GM20000 (cell line): ENCODE results near the gene VSIG1.

ENCODE experiments used
- DNase-seq: peaks from one replicate; pipeline ENCODE4 v3.0.0; 2012; ENCODE audit warnings: low spot score
- CTCF ChIP-seq: IDR thresholded peaks from 2 replicates; pipeline ENCODE4 v1.5.1; 2012; ENCODE audit warnings: mild to moderate bottlenecking, control low read depth; ENCODE audit errors: extremely low read depth, missing control alignments

VSIG1 gene

DNA sequence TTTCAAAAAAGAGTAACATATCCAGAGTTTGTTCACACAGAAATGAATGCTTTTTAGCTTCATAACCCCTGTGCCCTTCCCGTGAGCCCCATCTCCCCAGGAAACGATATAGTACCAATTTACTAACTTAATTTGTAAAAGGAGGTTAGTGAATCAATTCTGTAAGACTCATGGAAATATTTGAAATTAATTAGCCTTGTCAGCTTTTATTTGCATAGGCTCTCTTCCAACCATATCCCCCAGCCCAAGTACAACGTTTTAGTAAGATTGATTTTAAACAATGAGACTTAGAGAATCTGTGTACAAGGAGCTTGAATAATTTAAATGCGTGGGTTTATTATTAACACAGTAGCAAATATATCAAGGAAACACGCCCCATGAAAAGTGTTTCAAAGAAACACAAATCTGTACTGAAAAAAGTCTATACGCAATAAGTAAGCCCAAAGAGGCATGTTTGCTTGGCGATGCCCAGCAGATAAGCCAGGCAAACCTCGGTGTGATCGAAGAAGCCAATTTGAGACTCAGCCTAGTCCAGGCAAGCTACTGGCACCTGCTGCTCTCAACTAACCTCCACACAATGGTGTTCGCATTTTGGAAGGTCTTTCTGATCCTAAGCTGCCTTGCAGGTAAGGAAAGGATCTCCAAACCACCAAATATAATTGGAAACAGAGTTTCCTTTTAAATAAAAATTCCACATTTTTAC lies at the start of gene VSIG1:
TSS of gene VSIG1 (plus strand) at position 512 of the 703 bp plus-strand sequence. CDS start at position 578, 66 bp downstream.
- TF ChIP-seq CTCF: no peak

GRCh38 chrX:107996124-107996523 lies 48.7 kb upstream of the VSIG1 start:
- DNase-seq: no peak
- TF ChIP-seq CTCF: no peak

More for the DNA sequence above, at the start of gene VSIG1:
- no peak for DNase-seq

DNA sequence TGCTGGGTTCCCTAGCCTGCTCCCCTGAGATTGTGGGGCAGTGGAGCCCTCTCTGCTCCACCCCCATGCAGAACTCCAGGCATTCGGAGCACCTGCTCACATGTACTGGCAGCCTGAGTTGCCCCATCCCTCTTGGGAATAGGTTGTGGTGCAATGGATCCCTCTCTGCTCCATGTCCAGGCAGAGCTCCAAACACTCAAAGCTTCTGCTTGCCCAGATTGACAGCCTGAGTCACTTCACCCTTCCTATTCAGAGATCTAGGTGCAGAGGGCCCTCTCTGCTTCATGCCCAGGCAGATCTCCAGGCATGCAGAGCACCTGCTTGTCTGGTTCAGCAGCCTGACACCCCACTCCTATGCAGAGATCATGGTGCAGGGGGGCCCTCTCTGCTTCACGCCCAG lies 44.1 kb upstream of the VSIG1 start:
- no peak for TF ChIP-seq CTCF
- DNase-seq: no peak

DNA sequence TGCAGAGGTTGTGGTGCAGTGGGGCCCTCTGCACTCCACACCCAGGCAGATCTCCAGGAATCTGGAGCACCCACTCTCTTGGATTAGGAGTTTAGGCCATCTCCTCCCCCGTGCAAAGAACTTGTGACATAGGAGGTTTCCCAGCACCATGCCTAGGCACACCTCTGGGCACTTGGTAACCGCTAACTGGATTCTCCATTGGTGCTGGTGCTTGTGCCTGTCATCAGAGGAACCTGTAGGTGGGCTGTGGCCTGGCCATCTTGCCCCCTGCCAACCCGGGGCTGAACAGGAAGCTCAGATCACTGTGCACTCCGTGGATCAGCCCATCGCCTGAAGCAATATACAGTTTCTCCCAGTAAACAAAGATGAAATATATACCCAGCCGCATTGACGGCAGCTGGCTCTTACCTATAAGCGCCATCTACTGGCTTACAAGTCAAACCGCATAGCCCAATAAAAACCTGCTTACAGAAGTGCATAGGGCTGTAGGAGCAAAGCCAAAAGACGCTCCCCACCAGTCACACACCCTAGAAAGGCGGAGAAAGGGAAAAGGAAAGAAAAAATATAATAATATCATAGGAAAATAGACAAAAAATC lies 43.5 kb upstream of the VSIG1 start:
- peak; percentile 15 for DNase-seq
- TF ChIP-seq CTCF: peak; percentile 35

- no peak for TF ChIP-seq CTCF
- DNase-seq: no peak
Observed at GRCh38 chrX:108018656-108019381, 26.0 kb upstream of the VSIG1 start.

- TF ChIP-seq CTCF: no peak
- DNase-seq: no peak
Observed at GRCh38 chrX:108019382-108019875, 25.4 kb upstream of the VSIG1 start.

- peak; percentile 12 for DNase-seq
- TF ChIP-seq CTCF: peak; percentile 50
Observed at GRCh38 chrX:108020631-108021030, 24.2 kb upstream of the VSIG1 start.
